Pericardium fibroblast (primary cell): ENCODE data around the gene RAD23B. TPM values are rescaled to one million over a fixed set of nuclear protein-coding genes. Genes with fewer than 3 reads are reported as not detected.

Experiments
- total RNA-seq: library from RNA; depleted of rRNA; stranded (reverse); fragments of >200 nt; gene quantifications from 2 replicates; pipeline ENCODE4 v1.2.3, GENCODE V29; 2015

Gene RAD23B
- 79.8 and 121 TPM in 2 replicates for total RNA-seq

GRCh38 chr9:107282759-107283622, at the start of gene RAD23B:
Gene RAD23B, plus strand, starts transcription at chr9:107283279. Its CDS starts 351 bp downstream, at chr9:107283630.

Other genes with a start within 250 kb of the RAD23B start
- 82.1 and 84.7 TPM in 2 replicates for gene KLF4, start 206.5 kb downstream of the RAD23B start, total RNA-seq